IPS-20b (cell line): ENCODE results near the gene JAM3.

Source experiments
- H3K27ac ChIP-seq: one replicate; pipeline ENCODE4 v1.5.1; 2013; ENCODE audit warnings: low read length
- H3K27me3 ChIP-seq: 2 replicates; pipeline ENCODE4 v1.6.1; 2013; ENCODE audit warnings: mild to moderate bottlenecking, low read length, inconsistent platforms; ENCODE audit not compliant: insufficient read depth
- H3K36me3 ChIP-seq: 2 replicates; pipeline ENCODE4 v1.6.1; 2013; ENCODE audit warnings: low read depth, mild to moderate bottlenecking, inconsistent platforms, low read length, moderate library complexity; ENCODE audit not compliant: insufficient read depth
- H3K4me1 ChIP-seq: 2 replicates; pipeline ENCODE4 v1.6.1; 2013; ENCODE audit warnings: mild to moderate bottlenecking, control low read depth, inconsistent platforms, low read length, moderate library complexity; ENCODE audit not compliant: insufficient read depth
- H3K4me3 ChIP-seq: 2 replicates; pipeline ENCODE4 v1.5.1; 2013; ENCODE audit warnings: mild to moderate bottlenecking, low read length, inconsistent platforms
- H3K9ac ChIP-seq: 2 replicates; pipeline ENCODE4 v1.6.1; 2013; ENCODE audit warnings: low read depth, mild to moderate bottlenecking, inconsistent platforms, low read length, moderate library complexity
- H3K9me3 ChIP-seq: 2 replicates; pipeline ENCODE4 v1.6.1; 2013; ENCODE audit warnings: mild to moderate bottlenecking, low read depth, low read length, inconsistent platforms; ENCODE audit not compliant: insufficient read depth

Gene JAM3

GRCh38 chr11:134041349-134041748 lies 27.5 kb upstream of the JAM3 start:
- H3K9me3 ChIP-seq, result no peaks in the 10 kb centered on the region
- H3K27ac ChIP-seq, result no peak overlapping the region
- H3K9ac ChIP-seq, result no peak overlapping the region
- no peaks in the 10 kb centered on the region; the same call in 1 of the 2 replicates for H3K27me3 ChIP-seq
- H3K4me1 ChIP-seq, result peaks cover 5% of the 10 kb centered on the region
- H3K4me3 ChIP-seq, result no peak overlapping the region
- H3K36me3 ChIP-seq, result no peaks in the 10 kb centered on the region

- H3K4me3 ChIP-seq, result no peak overlapping the region
- H3K4me1 ChIP-seq, result peaks cover 5% of the 10 kb centered on the region
- no peaks in the 10 kb centered on the region for H3K36me3 ChIP-seq
- no peaks in the 10 kb centered on the region; the same call in 1 of the 2 replicates for H3K27me3 ChIP-seq
- no peak overlapping the region for H3K27ac ChIP-seq
- H3K9me3 ChIP-seq, result no peaks in the 10 kb centered on the region
- no peak overlapping the region for H3K9ac ChIP-seq
These were observed 26.8 kb upstream of the JAM3 start for GRCh38 chr11:134041791-134042696.

GRCh38 chr11:134043821-134044420 lies 25.0 kb upstream of the JAM3 start:
- H3K4me1 ChIP-seq, result no peaks in the 10 kb centered on the region; the same call in 1 of the 2 replicates
- no peak overlapping the region for H3K9ac ChIP-seq
- H3K27me3 ChIP-seq, result no peaks in the 10 kb centered on the region; the same call in 1 of the 2 replicates
- no peaks in the 10 kb centered on the region for H3K9me3 ChIP-seq
- no peak overlapping the region for H3K4me3 ChIP-seq
- no peaks in the 10 kb centered on the region for H3K36me3 ChIP-seq
- no peak overlapping the region for H3K27ac ChIP-seq

GRCh38 chr11:134044514-134045284 lies 24.2 kb upstream of the JAM3 start:
- Histone ChIP-seq H3K36me3 (no peaks in the 10 kb centered on the region), H3K9ac (no peak overlapping the region), H3K9me3 (no peaks in the 10 kb centered on the region), H3K27ac (no peak overlapping the region), H3K27me3 (0 out of 2 replicates have a peak, but pooled peaks cover under 1% of the 10 kb centered on the region), H3K4me3 (no peak overlapping the region), H3K4me1 (no peaks in the 10 kb centered on the region)

- H3K27ac ChIP-seq, result no peak overlapping the region
- H3K4me1 ChIP-seq, result peaks cover 4% of the 10 kb centered on the region; the same call in 1 of the 2 replicates
- peaks cover 7% of the 10 kb centered on the region for H3K27me3 ChIP-seq
- H3K4me3 ChIP-seq, result no peak overlapping the region
- no peak overlapping the region for H3K9ac ChIP-seq
- H3K36me3 ChIP-seq, result no peaks in the 10 kb centered on the region
- no peaks in the 10 kb centered on the region for H3K9me3 ChIP-seq
These were observed 22.9 kb upstream of the JAM3 start for GRCh38 chr11:134045799-134046635.

GRCh38 chr11:134046681-134047449 lies 22.0 kb upstream of the JAM3 start:
- Histone ChIP-seq H3K9ac (no peak overlapping the region), H3K4me3 (no peak overlapping the region), H3K9me3 (no peaks in the 10 kb centered on the region), H3K27me3 (peaks cover 7% of the 10 kb centered on the region), H3K27ac (no peak overlapping the region), H3K36me3 (no peaks in the 10 kb centered on the region), H3K4me1 (peaks cover 4% of the 10 kb centered on the region; the same call in 1 of the 2 replicates)

GRCh38 chr11:134047586-134047999 lies 21.3 kb upstream of the JAM3 start:
- Histone ChIP-seq H3K27ac (no peak overlapping the region), H3K9ac (no peak overlapping the region), H3K27me3 (peaks cover 7% of the 10 kb centered on the region), H3K36me3 (no peaks in the 10 kb centered on the region), H3K9me3 (no peaks in the 10 kb centered on the region), H3K4me1 (peaks cover 4% of the 10 kb centered on the region; the same call in 1 of the 2 replicates), H3K4me3 (no peak overlapping the region)

GRCh38 chr11:134048028-134048427 lies 20.8 kb upstream of the JAM3 start:
- no peaks in the 10 kb centered on the region for H3K9me3 ChIP-seq
- H3K27ac ChIP-seq, result no peak overlapping the region
- no peak overlapping the region for H3K4me3 ChIP-seq
- H3K27me3 ChIP-seq, result peaks cover 12% of the 10 kb centered on the region
- no peak overlapping the region for H3K9ac ChIP-seq
- H3K4me1 ChIP-seq, result peaks cover 4% of the 10 kb centered on the region; the same call in 1 of the 2 replicates
- no peaks in the 10 kb centered on the region for H3K36me3 ChIP-seq

- Histone ChIP-seq H3K36me3 (no peaks in the 10 kb centered on the region), H3K9ac (no peak overlapping the region), H3K27ac (no peak overlapping the region), H3K4me3 (no peak overlapping the region), H3K27me3 (peaks cover 18% of the 10 kb centered on the region), H3K4me1 (peaks cover 4% of the 10 kb centered on the region; the same call in 1 of the 2 replicates), H3K9me3 (no peaks in the 10 kb centered on the region)
These were observed 19.6 kb upstream of the JAM3 start for GRCh38 chr11:134049303-134049702.

- Histone ChIP-seq H3K36me3 (no peaks in the 10 kb centered on the region), H3K4me3 (no peak overlapping the region), H3K27ac (no peak overlapping the region), H3K9ac (no peak overlapping the region), H3K27me3 (peaks cover 18% of the 10 kb centered on the region), H3K9me3 (no peaks in the 10 kb centered on the region), H3K4me1 (peaks cover 4% of the 10 kb centered on the region; the same call in 1 of the 2 replicates)
These were observed 18.1 kb upstream of the JAM3 start for GRCh38 chr11:134050541-134051383.
